A549 (cell line): ENCODE data around the gene NIT1.

Source experiments
- CHD4 ChIP-seq: fragments of 200-600 bp; sonication (generic); IDR thresholded peaks from 2 replicates; pipeline ENCODE4 v1.6.1; 2016; ENCODE audit warnings: antibody characterized with exemption, mild to moderate bottlenecking, borderline replicate concordance
- HDAC2 ChIP-seq: fragments of 200-600 bp; sonication (generic); IDR thresholded peaks from 2 replicates; pipeline ENCODE4 v1.6.1; 2016
- TF ChIP-seq, protein P1 (sequence below): IDR thresholded peaks from 2 replicates; pipeline ENCODE4 v1.6.1; 2012
- TF ChIP-seq, protein P2 (sequence below): fragments of 200-600 bp; sonication (generic); IDR thresholded peaks from 2 replicates; pipeline ENCODE4 v1.6.1; 2016; ENCODE audit warnings: antibody characterized with exemption, mild to moderate bottlenecking, moderate library complexity

DNA sequence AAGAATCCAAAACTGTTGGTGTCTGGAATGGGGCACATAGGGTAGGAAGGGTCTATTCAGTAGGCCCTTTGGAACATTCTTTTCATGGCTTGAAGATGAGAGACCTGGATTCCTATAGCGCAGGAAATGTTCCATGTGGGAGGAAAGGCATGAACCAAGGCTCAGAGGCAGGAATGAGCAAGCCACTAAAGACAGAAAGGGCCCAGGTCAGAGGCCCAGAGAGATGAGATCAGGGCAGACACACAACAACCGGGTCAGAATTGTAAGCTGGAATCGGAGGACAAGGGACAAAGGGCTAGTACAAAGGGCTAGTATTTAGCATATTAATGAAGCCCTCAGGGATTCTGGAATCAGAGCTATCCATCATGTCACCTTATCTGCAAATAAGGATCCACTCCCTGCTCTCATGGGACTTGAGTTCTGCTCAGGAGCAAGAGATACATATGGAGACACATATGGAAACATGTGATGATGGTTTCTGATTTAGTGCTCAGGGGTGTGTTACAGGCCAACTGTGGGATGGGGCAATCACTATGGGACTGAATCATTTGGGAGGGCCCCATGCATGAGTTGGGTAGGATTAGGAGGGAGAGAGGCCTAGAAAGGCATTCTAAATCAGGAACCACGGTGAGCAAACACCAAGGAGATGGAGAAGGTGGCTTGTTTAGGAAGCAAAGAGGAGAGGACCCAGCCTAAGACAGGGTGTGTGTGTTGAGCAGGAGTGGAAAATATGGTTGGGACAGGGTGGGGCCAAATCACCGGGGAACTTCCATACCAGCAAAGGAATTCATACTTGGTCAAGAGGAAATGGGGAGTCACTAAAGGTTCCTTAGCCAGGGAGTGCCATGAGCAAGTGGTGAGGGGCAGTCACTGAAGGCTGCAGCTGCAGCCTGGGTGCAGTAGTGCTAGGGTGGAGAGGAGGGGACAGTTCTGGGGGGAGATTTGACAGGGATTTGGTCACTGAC, 37.2 kb upstream of the NIT1 start:
- TF ChIP-seq, protein P1, sequence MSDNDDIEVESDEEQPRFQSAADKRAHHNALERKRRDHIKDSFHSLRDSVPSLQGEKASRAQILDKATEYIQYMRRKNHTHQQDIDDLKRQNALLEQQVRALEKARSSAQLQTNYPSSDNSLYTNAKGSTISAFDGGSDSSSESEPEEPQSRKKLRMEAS: no peak
- TF ChIP-seq, protein P2, sequence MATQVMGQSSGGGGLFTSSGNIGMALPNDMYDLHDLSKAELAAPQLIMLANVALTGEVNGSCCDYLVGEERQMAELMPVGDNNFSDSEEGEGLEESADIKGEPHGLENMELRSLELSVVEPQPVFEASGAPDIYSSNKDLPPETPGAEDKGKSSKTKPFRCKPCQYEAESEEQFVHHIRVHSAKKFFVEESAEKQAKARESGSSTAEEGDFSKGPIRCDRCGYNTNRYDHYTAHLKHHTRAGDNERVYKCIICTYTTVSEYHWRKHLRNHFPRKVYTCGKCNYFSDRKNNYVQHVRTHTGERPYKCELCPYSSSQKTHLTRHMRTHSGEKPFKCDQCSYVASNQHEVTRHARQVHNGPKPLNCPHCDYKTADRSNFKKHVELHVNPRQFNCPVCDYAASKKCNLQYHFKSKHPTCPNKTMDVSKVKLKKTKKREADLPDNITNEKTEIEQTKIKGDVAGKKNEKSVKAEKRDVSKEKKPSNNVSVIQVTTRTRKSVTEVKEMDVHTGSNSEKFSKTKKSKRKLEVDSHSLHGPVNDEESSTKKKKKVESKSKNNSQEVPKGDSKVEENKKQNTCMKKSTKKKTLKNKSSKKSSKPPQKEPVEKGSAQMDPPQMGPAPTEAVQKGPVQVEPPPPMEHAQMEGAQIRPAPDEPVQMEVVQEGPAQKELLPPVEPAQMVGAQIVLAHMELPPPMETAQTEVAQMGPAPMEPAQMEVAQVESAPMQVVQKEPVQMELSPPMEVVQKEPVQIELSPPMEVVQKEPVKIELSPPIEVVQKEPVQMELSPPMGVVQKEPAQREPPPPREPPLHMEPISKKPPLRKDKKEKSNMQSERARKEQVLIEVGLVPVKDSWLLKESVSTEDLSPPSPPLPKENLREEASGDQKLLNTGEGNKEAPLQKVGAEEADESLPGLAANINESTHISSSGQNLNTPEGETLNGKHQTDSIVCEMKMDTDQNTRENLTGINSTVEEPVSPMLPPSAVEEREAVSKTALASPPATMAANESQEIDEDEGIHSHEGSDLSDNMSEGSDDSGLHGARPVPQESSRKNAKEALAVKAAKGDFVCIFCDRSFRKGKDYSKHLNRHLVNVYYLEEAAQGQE: no peak
- TF ChIP-seq HDAC2 (no peak), CHD4 (no peak)
